Measurements from ENCODE around the gene ACTL7B.
"Not testable (repeated sequence)": the region's sequence is repeated elsewhere in the genome, so short reads cannot be mapped to it uniquely, and the experiment has no call there.

The ACTL7B gene, protein sequence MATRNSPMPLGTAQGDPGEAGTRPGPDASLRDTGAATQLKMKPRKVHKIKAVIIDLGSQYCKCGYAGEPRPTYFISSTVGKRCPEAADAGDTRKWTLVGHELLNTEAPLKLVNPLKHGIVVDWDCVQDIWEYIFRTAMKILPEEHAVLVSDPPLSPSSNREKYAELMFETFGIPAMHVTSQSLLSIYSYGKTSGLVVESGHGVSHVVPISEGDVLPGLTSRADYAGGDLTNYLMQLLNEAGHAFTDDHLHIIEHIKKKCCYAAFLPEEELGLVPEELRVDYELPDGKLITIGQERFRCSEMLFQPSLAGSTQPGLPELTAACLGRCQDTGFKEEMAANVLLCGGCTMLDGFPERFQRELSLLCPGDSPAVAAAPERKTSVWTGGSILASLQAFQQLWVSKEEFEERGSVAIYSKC

DNA sequence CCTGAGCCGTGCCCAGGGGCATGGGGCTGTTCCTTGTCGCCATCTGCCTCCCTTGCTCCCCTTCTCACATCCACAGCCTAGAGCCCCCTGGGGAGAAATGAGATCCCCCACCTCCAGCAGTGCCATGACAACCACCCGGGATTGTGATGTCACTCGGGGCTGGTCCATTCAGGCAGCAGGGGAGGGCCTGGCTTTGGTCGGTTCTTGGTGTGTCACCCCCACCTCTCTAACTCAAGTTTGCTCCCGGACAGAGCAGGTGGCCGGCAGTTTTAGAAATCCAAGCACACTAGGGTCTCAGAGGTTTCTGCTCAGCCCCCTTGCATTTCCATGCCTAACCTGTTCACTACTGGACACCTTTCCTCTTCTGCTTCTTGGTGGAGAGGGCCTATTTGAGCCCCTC, at the start of gene ACTL7B:
Gene ACTL7B, minus strand, starts transcription at position 99 of the 400 bp plus-strand sequence. Its CDS starts 56 bp downstream, at position 43.
- in situ Hi-C loops (cut with MboI; ENCODE audit: low sequenced_read_pairs), result no loop called here

DNA sequence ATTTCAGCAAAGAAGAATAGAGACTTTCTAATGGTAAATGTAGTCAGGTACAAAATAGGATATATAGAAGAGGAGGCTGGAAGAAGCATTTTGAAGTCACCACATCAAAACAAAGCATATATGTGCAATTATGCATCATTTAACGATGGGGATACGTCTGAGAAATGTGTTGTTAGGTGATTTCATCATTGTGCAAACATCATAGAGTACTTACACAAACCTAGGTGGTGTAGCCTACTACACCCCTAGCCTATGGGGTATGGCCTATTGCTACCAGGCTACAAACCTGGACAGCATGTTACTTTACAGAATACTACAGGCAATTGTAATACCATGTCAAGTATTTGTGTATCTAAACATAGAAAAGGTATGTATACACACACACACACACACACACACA, 49.7 kb upstream of the ACTL7B start:
- in situ Hi-C loops (cut with MboI; ENCODE audit: low sequenced_read_pairs), result no loop called here

DNA sequence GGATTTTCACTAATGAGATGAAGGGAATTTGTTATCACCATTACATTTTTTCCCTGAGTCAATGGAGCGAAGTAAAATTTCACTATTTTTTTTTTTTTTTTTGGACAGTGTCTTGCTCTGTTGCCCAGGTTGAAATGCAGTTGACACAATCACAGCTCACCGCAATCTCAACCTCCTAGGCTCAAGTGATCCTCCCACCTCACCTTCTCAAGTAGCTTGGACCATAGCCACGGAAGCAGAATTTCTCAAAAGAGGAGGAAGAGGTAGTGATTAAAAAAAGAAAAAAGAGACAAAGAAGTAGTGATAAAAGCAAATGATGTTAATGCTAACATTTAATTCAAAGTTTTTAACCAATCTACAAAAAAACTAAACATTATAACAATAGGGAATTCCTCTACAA, 48.4 kb upstream of the ACTL7B start:
- in situ Hi-C loops (cut with MboI; ENCODE audit: low sequenced_read_pairs), result no loop called here

DNA sequence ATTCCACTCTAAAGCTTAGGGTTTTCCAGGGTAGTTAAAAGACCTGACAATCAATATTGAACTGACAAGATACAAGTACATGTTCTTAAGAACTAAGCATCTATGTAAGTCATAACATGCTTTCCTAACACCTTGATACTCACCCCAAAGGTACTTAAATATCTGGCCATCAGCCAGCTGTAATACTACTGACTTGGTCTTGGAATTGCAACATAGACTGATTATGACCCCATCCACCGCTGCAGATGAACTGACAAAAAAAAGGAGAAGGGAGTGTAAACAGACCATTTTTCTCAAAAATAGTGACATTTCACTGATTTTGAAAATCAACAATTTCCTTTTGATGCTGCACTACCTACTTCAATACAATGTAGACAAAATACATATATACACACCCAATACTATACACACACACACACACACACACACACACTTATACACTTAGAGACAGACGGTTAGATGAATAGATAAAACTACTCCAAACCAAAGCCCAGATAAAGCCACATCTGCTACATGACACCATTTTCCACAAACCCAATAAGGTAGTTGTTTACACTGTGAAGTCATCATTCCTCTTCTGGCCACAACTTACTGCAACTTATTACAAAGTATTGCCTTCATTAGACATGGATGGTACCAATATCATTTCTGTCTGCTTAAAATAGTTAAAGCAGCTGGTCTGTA, 47.8 kb upstream of the ACTL7B start:
- in situ Hi-C loops (cut with MboI; ENCODE audit: low sequenced_read_pairs), result no loop called here

DNA sequence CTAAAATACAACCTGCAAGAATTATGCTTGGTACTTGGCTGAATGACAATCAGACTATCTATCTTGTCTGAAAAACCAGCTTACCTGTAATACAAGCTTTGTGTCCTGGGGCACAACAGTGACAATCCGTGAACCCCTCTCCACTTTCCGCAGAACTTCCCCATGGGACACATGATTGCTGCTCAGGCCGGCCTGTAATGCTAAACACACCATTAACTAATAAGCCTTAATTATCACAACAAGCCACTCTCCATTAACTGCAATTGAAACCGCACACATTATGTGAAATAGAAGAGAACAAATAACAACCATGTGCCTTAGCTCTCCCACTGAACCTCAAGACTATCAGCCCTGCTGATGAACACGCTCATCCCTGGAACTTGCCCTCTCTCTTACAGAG, 44.4 kb upstream of the ACTL7B start:
- in situ Hi-C loops (cut with MboI; ENCODE audit: low sequenced_read_pairs), result no loop called here

DNA sequence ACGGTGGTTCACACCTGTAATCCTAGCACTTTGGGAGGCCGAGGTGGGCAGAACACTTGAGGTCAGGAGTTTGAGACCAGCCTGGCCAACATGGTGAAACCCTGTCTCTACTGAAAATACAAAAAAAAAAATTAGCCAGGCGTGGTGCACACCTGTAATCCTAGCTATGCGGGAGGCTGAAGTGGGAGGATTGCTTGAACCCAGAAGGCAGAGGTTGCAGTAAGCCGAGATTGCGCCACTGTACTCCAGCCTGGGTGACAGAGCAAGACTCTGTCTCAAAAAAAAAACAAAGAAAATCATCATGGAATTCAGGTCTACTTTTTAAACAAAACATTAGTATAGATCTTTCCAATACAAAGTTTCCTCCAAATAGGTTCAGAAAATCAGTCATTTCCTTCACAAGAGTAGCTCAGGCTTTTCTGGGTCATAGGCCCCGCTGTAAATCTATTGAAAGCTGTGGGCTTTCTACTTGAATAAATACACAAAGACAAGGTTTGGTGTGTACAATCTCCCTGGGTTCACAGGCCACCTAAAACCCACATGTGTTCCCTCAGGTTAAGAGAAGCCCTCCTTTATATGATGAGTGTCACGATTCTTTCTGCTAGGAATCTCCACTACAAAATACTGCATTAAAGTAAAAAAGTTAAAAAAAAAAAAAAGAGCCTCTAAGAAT, 43.4 kb upstream of the ACTL7B start:
- in situ Hi-C loops (cut with MboI; ENCODE audit: low sequenced_read_pairs), result not testable (repeated sequence)

DNA sequence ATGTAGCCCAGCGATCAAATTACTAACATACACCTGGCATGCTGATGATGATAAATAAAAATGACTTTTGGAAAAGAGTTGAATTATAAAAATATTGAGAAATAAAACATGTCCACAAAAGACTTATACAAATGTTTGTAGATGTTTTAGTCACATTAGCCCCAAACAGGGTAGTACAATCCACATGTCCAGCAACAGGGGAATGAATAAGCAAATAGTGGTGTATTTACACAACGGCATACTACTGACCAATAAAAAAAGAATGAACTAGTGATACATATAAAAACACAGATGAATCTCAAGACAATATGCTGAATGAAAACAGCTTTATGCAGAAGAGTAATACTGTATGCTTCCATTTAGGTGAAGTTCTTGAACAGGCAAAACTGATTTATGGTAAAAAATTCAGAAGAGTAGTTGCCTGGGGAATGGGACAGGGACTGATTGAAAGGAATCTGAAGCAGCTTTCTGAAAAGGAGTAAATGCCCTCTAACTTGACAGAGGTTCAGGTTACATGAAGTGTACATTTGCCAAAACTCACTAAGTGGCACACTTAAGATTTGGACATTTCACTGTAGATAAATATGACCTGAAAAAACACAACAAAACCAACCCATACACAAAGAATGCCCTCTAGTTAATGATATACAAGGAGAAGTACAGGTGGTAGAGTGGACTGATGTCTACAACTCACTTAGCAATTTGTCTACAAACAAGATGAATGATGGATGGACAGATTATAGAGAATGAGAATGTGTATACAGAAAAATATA, 41.7 kb upstream of the ACTL7B start:
- in situ Hi-C loops (cut with MboI; ENCODE audit: low sequenced_read_pairs), result no loop called here

DNA sequence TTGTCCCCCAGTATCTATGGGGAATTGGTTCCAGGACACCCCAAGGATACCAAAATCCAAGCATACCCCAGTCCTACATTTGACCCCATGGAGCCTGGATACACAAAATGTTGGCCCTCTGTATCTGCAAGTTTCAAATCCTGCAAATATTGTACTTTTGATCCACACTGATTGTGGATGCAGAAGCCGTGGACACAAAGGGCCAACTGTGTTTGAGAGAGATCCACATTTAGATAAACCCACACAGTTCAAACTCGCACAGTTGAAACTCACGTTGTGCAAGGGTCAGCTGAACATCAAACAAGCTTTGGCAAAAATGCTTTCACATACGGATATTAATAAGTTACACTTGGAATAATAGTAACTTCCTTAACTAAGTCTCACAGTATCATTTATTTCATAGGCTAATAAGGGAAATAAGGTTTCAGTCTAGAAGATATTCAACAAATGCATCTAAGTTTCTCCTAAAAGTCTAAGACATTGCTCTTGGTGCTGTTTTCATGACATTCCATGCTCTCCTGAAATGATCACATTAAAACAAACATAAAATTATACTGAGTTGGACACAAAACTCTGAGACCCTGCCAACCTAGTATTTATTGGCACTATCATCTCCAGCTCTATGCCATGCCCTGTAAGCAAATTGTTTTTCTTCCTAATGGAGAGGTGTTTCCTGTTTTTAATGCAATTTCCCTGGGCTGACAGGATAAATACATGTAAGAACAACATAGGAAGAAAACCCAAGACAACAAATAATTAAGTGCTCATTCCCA, 38.6 kb upstream of the ACTL7B start:
- in situ Hi-C loops (cut with MboI; ENCODE audit: low sequenced_read_pairs), result no loop called here

DNA sequence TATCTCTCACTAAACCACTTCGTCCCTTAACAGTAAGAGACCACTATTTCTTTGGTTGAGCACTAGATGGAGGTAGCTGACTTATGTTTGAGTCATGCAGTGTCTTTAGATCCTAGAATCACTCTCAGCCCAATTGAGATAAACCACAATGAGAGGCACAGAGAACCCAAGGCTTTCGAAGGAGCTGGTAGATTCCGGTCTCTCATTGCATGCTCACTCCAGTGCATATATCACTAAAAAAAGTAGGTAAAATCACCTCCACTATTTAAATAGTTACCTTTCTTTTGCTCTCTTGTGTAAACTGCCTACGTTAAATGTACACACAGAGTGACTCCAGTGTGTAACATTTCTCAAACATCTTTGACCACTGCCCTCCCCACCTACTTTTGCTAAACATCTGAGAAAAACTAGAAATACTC, 33.9 kb upstream of the ACTL7B start:
- in situ Hi-C loops (cut with MboI; ENCODE audit: low sequenced_read_pairs), result no loop called here

DNA sequence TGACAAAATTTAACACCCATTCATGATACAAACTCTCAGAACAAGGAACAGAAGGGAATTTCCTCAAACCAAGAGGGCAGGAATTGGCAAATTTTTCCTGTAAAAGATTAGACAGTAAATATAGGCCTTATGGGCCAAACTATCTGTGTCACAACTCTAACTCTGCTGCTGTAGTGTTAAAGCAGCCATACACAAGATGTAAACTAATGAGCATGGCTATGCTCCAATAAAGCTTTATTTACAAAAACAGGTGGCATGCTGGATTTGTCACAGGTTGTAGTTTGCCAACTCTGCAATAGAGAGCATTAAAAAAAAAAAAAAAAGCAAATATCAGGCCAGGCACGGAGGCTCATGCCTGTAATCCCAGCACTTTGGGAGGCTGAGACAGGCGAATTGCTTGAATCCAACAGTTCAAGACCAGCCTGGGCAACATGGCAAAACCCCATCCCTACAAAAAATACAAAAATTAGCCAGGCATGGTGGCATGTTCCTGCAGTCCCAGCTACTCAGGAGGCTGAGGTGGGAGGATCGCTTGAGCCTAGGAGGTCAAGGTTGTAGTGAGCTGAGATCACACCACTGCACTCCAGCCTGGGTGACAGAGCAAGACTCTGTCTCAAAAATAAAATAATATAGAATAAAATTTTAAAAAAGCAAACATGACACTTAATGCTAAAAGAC, 30.9 kb upstream of the ACTL7B start:
- in situ Hi-C loops (cut with MboI; ENCODE audit: low sequenced_read_pairs), result not testable (repeated sequence)

DNA sequence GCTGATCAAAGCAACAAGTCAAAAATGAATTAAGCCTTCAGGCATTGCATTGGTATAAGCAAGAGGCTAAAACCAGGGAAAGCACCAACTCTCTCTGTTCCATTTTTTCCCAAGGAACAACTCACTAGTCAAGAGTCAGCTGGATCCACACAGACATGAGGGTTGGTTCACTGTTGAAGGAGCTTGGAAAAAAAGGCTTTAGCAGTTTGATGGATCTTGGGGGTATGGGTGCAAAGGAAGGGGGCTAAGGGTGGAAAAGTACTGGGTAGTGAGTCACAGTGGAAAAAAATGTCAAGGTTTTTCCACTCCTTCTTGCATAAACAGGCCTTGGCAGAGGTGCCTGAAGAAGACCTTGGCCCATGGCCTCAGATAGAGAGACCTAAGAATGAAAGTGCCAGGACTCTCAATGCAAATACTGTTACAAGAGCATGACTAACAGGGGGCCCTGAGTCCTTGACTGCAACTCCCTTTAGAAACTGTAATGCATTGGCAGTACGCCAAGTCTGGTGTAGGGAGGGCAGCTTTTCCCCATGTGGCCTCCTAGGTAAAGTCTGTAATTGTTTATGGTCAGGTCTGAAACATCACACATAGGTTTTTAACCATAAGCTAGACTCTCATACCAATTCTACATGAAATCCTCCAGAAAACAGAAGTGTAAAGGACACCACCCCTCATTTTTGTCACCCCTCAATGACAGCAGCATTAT, 30.0 kb upstream of the ACTL7B start:
- in situ Hi-C loops (cut with MboI; ENCODE audit: low sequenced_read_pairs), result no loop called here

DNA sequence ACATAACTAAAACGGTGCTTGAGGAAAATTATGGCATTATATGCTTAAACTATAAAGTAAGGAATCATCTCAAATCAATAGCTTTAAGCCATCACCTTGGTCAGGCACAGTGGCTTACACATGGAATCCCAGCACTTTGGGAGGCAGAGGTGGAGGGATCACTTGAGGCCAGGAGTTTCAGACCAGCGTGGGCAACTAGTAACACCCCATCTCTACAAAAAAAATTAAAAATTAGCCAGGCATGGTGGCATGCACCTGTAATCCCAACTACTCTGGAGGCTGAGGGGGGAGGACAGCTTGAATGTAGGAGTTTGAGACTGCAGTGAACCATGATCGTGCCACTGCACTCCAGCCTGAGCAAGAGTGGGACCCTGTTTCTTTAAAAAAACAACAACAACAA, 28.9 kb upstream of the ACTL7B start:
- in situ Hi-C loops (cut with MboI; ENCODE audit: low sequenced_read_pairs), result no loop called here

DNA sequence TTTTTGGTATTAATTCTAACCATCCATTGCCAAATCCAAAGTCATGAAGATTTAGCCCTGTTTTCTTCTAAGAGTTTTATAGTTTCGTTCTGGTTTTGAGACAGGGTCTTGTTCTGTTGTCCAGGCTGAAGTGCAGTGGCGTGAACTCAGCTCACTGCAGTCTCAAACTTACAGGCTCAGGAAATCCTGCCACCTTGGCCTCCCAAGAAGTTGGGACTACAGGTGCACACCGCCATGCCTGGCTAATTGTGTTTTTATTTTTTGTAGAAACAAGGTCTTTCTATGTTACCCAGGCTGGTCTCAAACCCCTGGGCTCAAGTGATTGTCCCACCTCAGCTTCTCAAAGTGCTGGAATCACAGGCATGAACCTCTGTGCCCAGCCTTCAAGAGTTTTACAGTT, 27.3 kb upstream of the ACTL7B start:
- in situ Hi-C loops (cut with MboI; ENCODE audit: low sequenced_read_pairs), result no loop called here

DNA sequence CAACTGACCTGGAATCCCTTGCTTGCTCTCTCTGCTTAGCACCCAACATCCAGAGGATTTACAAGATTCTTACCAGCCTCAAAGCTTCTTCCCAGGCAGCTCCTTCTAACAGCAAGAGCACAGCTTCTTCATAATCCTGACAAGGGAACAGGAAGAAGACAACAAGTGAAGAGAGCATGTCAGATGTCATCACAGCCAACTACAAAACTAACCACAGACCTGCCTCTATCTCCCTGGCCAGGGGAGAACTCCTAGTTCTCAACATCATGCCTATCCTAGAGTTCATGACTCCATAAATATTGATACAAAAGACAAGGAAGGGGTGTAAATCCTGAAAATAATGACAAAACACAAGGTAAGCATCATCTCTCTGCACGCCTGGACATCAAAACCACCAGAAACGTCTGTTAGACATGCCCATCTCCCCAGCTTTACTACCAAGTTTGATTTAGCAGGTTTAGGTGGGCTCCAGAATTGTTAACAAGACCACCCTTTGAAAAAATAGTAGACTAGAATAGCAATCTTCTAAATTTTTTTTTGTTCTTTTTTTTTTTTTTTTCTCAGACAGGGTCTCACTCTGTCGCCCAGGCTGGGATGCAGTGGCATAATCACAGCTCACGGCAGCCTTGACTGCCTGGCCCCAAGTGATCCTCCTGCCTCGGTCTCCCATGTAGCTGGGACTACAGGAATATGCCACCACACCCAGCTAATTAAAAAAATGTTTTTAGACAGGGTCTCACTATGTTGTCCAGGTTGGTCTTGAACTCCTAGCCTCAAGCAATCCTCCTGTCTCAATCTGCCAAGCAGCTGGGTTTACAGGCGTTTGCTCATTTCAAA, 26.5 kb upstream of the ACTL7B start:
- in situ Hi-C loops (cut with MboI; ENCODE audit: low sequenced_read_pairs), result no loop called here

DNA sequence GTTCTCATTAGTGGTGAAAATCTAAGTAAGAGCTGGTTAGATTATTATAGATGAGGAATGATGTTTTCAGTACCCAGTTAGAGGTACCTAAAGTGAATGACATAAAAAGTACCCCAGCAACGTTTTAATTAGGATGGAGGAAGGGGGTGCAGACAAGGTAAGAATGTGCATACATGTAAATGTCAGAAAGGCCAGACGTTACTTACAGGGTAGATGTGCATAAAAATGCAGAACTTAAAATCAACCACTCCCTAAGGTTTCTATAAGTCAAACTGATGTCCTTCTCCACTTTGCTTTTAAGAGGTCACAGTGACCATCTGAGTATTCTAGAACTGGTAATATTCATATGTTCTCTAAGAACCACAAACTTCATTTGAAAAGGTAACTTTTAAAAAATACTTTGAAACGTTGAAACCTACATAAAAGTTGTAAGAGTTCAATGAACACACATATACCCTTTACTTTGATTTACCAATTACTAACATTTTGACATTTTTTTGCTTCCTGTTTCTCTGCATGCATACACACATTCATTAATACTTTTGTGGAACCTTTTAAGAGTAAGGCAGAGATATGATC, 25.0 kb upstream of the ACTL7B start:
- in situ Hi-C loops (cut with MboI; ENCODE audit: low sequenced_read_pairs), result no loop called here

DNA sequence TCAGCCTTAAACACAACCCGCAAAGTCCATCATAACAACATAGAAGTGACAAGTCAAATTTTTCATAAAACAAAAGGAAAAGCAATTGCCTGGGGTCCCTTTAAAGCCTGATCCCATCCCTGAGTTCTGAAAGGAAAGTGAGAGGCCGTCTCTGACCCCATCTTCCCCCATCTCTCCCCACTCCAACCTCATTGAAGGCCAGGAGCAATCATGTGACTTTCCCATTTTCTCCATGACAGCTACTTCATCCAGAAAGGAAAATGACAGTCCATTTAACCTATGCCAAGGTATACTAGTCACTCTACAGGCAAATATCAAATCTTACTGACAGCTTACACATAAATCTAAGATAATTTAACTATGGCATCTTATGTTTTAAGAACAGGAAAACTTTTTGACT, 21.7 kb upstream of the ACTL7B start:
- in situ Hi-C loops (cut with MboI; ENCODE audit: low sequenced_read_pairs), result no loop called here

DNA sequence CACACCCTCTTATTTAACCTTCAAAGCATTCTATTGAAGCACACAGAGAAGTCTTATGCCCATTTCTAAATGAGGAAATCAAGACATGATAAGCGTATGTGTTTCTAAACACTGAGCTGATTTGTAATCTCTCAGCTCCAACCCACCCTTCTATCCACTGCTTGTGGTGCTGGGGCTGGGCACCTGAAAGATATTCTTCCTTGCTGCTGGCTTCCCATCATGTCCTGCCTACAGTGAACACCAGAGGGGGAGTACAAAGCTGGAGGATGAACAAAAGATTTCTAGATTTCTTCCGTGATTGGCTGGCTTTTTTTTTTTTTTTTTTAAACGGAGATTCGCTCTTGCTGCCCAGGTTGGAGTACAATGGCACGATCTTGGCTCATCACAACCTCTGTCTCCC, 20.6 kb upstream of the ACTL7B start:
- in situ Hi-C loops (cut with MboI; ENCODE audit: low sequenced_read_pairs), result no loop called here
